CD4-positive, alpha-beta T cell (primary cell): Measurements from ENCODE around the gene SND1. TPM values are rescaled to one million over a fixed set of nuclear protein-coding genes. Genes with fewer than 3 reads are reported as not detected.

Source experiments
- ATAC-seq: fragments of 200-7000 bp; cut with Tn5 transposase; one replicate; pipeline ENCODE4 v1.10.0; 2022; ENCODE audit warnings: mild to moderate bottlenecking; ENCODE audit not compliant: poor library complexity
- CTCF ChIA-PET: fragments of 350-600 bp; sonication (Branson Sonifier 250); formaldehyde crosslinking; loops from one replicate; lab custom pipeline; 2021; ENCODE audit warnings: antibody characterized with exemption, inconsistent platforms; lab: Charles Lee
- POLR2A ChIA-PET: fragments of 350-600 bp; sonication (Branson Sonifier 250); formaldehyde crosslinking; loops from one replicate; lab custom pipeline; 2021; ENCODE audit warnings: antibody characterized with exemption, inconsistent platforms; lab: Charles Lee
- DNase-seq, 14 experiments: peaks; one replicate each; pipeline ENCODE4 v3.0.0-alpha.2; 2013 to 2020; ENCODE audit warnings: mixed read lengths in 2 of 14
- H3K27ac ChIP-seq, 2 donors: one replicate each; pipeline versions ENCODE4 v1.5.1 to v1.7.0; 2013; ENCODE audit warnings: low read length in 2 of 2, low read depth in 1 of 2, mild to moderate bottlenecking in 1 of 2
- H3K27me3 ChIP-seq, 2 experiments: 1 replicate in 1 of 2; 2 replicates in 1 of 2; pipeline versions ENCODE4 v1.6.1 to v1.7.0; 2013; ENCODE audit warnings: low read length in 2 of 2, control low read depth in 1 of 2, mild to moderate bottlenecking in 1 of 2, moderate library complexity in 1 of 2; ENCODE audit not compliant: insufficient read depth in 2 of 2, control insufficient read depth in 1 of 2
- H3K36me3 ChIP-seq: one replicate; pipeline ENCODE4 v1.6.1; 2013; ENCODE audit warnings: low read length, control low read depth; ENCODE audit not compliant: insufficient read depth
- H3K4me1 ChIP-seq: one replicate; pipeline ENCODE4 v1.6.1; 2013; ENCODE audit warnings: low read length, control low read depth; ENCODE audit not compliant: insufficient read depth
- H3K4me3 ChIP-seq: one replicate; pipeline ENCODE4 v1.5.1; 2013; ENCODE audit warnings: mild to moderate bottlenecking, low read length, moderate library complexity
- H3K9me3 ChIP-seq, 2 experiments: 1 replicate in 1 of 2; 2 replicates in 1 of 2; pipeline versions ENCODE4 v1.6.1 to v1.7.0; 2013; ENCODE audit warnings: low read length in 2 of 2, mild to moderate bottlenecking in 2 of 2, control low read depth in 1 of 2, moderate library complexity in 1 of 2; ENCODE audit not compliant: control insufficient read depth in 1 of 2, insufficient read depth in 1 of 2
- H3K27ac Mint-ChIP-seq: one replicate; pipeline ENCODE4 v1.8.0; 2020; ENCODE audit warnings: mixed read lengths
- H3K27me3 Mint-ChIP-seq: one replicate; pipeline ENCODE4 v1.8.0; 2021; ENCODE audit warnings: mixed read lengths
- H3K36me3 Mint-ChIP-seq: one replicate; pipeline ENCODE4 v1.8.0; 2021; ENCODE audit warnings: low read depth, mixed read lengths
- H3K4me1 Mint-ChIP-seq: one replicate; pipeline ENCODE4 v1.8.0; 2021; ENCODE audit warnings: low read depth, mixed read lengths
- H3K4me3 Mint-ChIP-seq: one replicate; pipeline ENCODE4 v1.8.0; 2020; ENCODE audit warnings: mild to moderate bottlenecking, mixed read lengths
- H3K9me3 Mint-ChIP-seq: one replicate; pipeline ENCODE4 v1.8.0; 2020; ENCODE audit warnings: mixed read lengths
- intact Hi-C, 2 experiments: fragments of 100-400 bp; cut with DNase I in 1 of 2; cut with micrococcal nuclease in 1 of 2; formaldehyde crosslinking; loops; one replicate each; pipeline versions ENCODE4 v1.15.1 to v1.9.0; 2023 to 2025; cut with DNase I, micrococcal nuclease
- total RNA-seq, 174 experiments: library from RNA in 2 of 174; stranded (reverse) in 2 of 174; gene quantifications; one replicate each; pipeline ENCODE4 v1.2.3 and lab custom pipeline; 2021 to 2026
- TF ChIP-seq, protein P1 (sequence below): fragments of 200-600 bp; IDR thresholded peaks from one replicate; pipeline ENCODE4 v1.8.0; 2022; ENCODE audit warnings: antibody characterized with exemption, mild to moderate bottlenecking

The SND1 gene
- total RNA-seq, 2 experiments from 2014 or later = 104 to 113 TPM

DNA sequence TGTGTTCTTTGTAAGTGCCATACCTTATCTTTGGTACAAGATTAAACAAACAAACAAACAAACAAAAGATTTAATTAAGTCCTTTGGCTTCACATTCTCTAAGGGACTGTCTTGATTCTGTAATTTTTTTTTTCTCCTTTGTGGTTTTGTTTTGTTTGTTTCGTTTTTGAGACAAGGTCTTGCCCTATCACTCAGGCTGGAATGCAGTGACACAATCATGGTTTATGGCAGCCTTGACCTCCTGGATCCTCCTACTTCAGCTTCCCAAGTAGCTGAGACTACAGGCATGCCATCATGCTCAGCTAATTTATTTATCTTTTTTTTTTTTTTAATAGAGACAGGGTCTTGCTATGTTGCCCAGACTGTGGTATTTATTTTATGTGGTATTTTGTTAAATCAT, 213.5 kb downstream of the SND1 start:
- Mint-ChIP-seq H3K9me3 (no peaks in the 10 kb centered on the region), H3K27ac (no peak overlapping the region), H3K36me3 (peaks cover 12% of the 10 kb centered on the region), H3K4me1 (peaks cover 26% of the 10 kb centered on the region), H3K4me3 (no peak overlapping the region), H3K27me3 (no peaks in the 10 kb centered on the region)
- ATAC-seq (no peak), DNase-seq (peak in 1 of 14 experiments; percentile 20)
- POLR2A ChIA-PET = interaction anchor here (0.8 to 0.9 kb wide), 2 partner anchors 9 to 122 kb away, joined by 4 to 5 read pairs; no protein-coding TSS in a partner anchor
- TF ChIP-seq, protein P1, sequence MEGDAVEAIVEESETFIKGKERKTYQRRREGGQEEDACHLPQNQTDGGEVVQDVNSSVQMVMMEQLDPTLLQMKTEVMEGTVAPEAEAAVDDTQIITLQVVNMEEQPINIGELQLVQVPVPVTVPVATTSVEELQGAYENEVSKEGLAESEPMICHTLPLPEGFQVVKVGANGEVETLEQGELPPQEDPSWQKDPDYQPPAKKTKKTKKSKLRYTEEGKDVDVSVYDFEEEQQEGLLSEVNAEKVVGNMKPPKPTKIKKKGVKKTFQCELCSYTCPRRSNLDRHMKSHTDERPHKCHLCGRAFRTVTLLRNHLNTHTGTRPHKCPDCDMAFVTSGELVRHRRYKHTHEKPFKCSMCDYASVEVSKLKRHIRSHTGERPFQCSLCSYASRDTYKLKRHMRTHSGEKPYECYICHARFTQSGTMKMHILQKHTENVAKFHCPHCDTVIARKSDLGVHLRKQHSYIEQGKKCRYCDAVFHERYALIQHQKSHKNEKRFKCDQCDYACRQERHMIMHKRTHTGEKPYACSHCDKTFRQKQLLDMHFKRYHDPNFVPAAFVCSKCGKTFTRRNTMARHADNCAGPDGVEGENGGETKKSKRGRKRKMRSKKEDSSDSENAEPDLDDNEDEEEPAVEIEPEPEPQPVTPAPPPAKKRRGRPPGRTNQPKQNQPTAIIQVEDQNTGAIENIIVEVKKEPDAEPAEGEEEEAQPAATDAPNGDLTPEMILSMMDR = no peak
- intact Hi-C loops = no loop called here
- no peaks in the 10 kb centered on the region for H3K36me3 ChIP-seq
- H3K9me3 ChIP-seq = no peaks in the 10 kb centered on the region
- no peak overlapping the region for H3K4me3 ChIP-seq
- no peaks in the 10 kb centered on the region for H3K4me1 ChIP-seq
- no peak overlapping the region for H3K27ac ChIP-seq
- H3K27me3 ChIP-seq = no peaks in the 10 kb centered on the region
- CTCF ChIA-PET = interaction anchor here (1.1 kb wide), 1 partner anchor 25 kb away, joined by 3 read pairs; no protein-coding TSS in a partner anchor

DNA sequence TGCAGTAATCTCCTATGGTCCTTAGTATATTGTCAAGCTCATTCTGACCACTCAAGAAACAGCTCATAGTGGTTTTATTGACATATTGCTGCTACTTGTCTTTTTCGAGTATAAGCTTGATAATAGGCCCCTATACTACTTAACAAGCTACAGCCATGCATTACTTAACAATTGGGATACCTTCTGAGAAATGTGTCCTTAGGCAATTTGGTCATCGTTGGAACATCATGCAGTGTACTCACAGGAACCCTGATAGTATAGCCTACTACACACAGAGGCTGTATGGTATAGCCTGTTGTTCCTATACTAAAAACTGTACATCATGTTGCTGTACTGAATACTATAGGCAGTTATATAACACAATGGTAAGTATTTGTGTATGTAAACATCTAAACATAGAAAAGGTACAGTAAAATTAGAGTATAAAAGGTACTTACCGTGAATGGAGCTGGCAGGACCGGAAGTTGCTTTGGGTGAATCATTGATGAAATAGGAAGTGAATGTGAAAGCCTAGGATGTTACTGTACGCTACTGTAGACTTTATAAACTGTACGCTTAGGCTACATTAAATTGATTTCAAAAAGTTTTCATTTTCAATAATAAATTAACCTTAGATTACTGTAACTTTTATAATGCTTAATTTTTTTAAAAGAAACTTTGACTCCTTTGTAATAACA, 218.4 kb downstream of the SND1 start:
- H3K9me3 ChIP-seq = no peaks in the 10 kb centered on the region
- intact Hi-C loops = no loop called here
- H3K4me3 ChIP-seq = no peak overlapping the region
- no peak overlapping the region for H3K27ac ChIP-seq
- Mint-ChIP-seq H3K4me1 (peaks cover 33% of the 10 kb centered on the region), H3K36me3 (peaks cover 8% of the 10 kb centered on the region), H3K4me3 (no peak overlapping the region), H3K27me3 (no peaks in the 10 kb centered on the region), H3K27ac (no peak overlapping the region), H3K9me3 (no peaks in the 10 kb centered on the region)
- DNase-seq (peak in 2 of 14 experiments; percentile 31), ATAC-seq (no peak)
- H3K27me3 ChIP-seq = no peaks in the 10 kb centered on the region
- TF ChIP-seq, protein P1 = no peak
- ChIA-PET CTCF (no interaction called here), POLR2A (no interaction called here)
- H3K36me3 ChIP-seq = no peaks in the 10 kb centered on the region
- peaks cover 5% of the 10 kb centered on the region for H3K4me1 ChIP-seq

- intact Hi-C loops = no loop called here
- TF ChIP-seq, protein P1 = no peak
- Histone ChIP-seq H3K27me3 (no peaks in the 10 kb centered on the region), H3K4me3 (no peak overlapping the region), H3K27ac (no peak overlapping the region), H3K36me3 (no peaks in the 10 kb centered on the region), H3K4me1 (peaks cover 6% of the 10 kb centered on the region), H3K9me3 (no peaks in the 10 kb centered on the region)
- no peak overlapping the region for H3K27ac Mint-ChIP-seq
- CTCF ChIA-PET = no interaction called here
- peaks cover 8% of the 10 kb centered on the region for H3K36me3 Mint-ChIP-seq
- H3K27me3 Mint-ChIP-seq = no peaks in the 10 kb centered on the region
- H3K9me3 Mint-ChIP-seq = no peaks in the 10 kb centered on the region
- H3K4me1 Mint-ChIP-seq = peaks cover 33% of the 10 kb centered on the region
- ATAC-seq (no peak), DNase-seq (no peak)
- H3K4me3 Mint-ChIP-seq = no peak overlapping the region
- POLR2A ChIA-PET = no interaction called here
Measured at GRCh38 chr7:127871226-127871625, 219.2 kb downstream of the SND1 start.
